BLaER1 (cell line): ENCODE results near the gene RABGEF1.
"Not testable (repeated sequence)": the region's sequence is repeated elsewhere in the genome, so short reads cannot be mapped to it uniquely, and the experiment has no call there.

Source experiments
- H3K27ac ChIP-seq: shearing (Covaris generic); formaldehyde crosslinking; 2 replicates; pipeline ENCODE4 v1.8.1; 2022
- H3K27me3 ChIP-seq: shearing (Covaris generic); formaldehyde crosslinking; 2 replicates; pipeline ENCODE4 v1.8.1; 2022
- H3K36me3 ChIP-seq: shearing (Covaris generic); formaldehyde crosslinking; 2 replicates; pipeline ENCODE4 v1.8.1; 2022
- H3K4me1 ChIP-seq: shearing (Covaris generic); formaldehyde crosslinking; 2 replicates; pipeline ENCODE4 v1.8.1; 2022
- H3K4me2 ChIP-seq: shearing (Covaris generic); formaldehyde crosslinking; 2 replicates; pipeline ENCODE4 v1.8.1; 2022
- H3K4me3 ChIP-seq: shearing (Covaris generic); formaldehyde crosslinking; 2 replicates; pipeline ENCODE4 v1.8.1; 2022
- H3K9ac ChIP-seq: shearing (Covaris generic); formaldehyde crosslinking; 2 replicates; pipeline ENCODE4 v1.8.1; 2022
- H3K9me3 ChIP-seq: shearing (Covaris generic); formaldehyde crosslinking; 2 replicates; pipeline ENCODE4 v1.8.1; 2022
- H4K20me1 ChIP-seq: shearing (Covaris generic); formaldehyde crosslinking; 2 replicates; pipeline ENCODE4 v1.8.1; 2022
- Cebpa-rat ChIP-seq: shearing (Covaris generic); IDR thresholded peaks from 2 replicates; pipeline ENCODE4 v1.8.1; 2022

The RABGEF1 gene

DNA sequence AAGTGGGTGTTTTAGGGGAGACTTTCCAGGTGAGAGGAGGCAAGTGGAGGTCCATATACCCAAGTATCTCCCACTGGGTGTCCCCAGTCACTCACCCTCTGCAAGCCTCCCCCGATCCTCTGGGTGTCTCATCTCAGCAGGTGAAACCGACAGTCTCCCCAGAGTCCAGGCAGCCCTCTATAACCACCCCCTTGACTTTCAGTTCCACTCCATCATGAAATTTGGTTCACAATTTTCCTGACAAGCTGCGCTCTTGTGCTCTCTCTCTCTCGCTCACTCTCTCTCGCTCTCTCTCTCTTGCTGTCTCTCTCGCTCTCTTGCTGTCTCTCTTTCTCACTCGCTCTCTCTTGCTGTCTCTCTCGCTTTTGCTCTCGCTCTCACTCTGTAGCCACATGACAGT is 8.1 kb upstream of the RABGEF1 start:
- H3K27ac ChIP-seq, result no peak overlapping the region
- peaks cover 16% of the 10 kb centered on the region for H4K20me1 ChIP-seq
- peaks cover 15% of the 10 kb centered on the region for H3K9me3 ChIP-seq
- no peak overlapping the region for H3K9ac ChIP-seq
- no peak overlapping the region for H3K4me3 ChIP-seq
- H3K4me1 ChIP-seq, result no peaks in the 10 kb centered on the region
- no peaks in the 10 kb centered on the region for H3K27me3 ChIP-seq
- H3K4me2 ChIP-seq, result no peak overlapping the region
- H3K36me3 ChIP-seq, result peaks cover 66% of the 10 kb centered on the region
- no peak for TF ChIP-seq Cebpa-rat

DNA sequence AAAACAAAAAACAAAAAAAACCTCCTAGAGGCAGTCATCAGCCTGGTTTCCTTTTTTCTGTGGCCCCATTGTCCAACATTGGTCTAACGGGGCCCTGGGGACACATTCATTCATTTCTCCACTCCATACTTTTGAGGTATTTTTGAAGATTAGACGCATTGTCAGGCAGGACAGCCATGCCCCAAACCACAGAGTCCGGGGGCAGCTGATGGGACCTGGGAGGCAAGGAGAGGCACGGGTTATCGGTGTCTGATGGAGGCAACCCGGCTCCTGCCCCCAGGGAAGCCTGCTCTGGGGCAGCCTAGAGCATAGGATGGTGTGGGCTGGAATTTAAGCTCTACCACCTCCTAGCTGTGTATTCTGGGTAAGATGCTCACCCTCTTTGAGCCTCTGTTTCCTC is 6.5 kb upstream of the RABGEF1 start:
- H4K20me1 ChIP-seq, result peaks cover 12% of the 10 kb centered on the region
- no peak overlapping the region for H3K9ac ChIP-seq
- no peak overlapping the region for H3K4me3 ChIP-seq
- H3K4me1 ChIP-seq, result peaks cover 2% of the 10 kb centered on the region; the same call in 1 of the 2 replicates
- no peaks in the 10 kb centered on the region for H3K27me3 ChIP-seq
- no peak overlapping the region for H3K27ac ChIP-seq
- no peak for TF ChIP-seq Cebpa-rat
- H3K4me2 ChIP-seq, result no peak overlapping the region
- peaks cover 56% of the 10 kb centered on the region for H3K36me3 ChIP-seq
- peaks cover 15% of the 10 kb centered on the region for H3K9me3 ChIP-seq

DNA sequence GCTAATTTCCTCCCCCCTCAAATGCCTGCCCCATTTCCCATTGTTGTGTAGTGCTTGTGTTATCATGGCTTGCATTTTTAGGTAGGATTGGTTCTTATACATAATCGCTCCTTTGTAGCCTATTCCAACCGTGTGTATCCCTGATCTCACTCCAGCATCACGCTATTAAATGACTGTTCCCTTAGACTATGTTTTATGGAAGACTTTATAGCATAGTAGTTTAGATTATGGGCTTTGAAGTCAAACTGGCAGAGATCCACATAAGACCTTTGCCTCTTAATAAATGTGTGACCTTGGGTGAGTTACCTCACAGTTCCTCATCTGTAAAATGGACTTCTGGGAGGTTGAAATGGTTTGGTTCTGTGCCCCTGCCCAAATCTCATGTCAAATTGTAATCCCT is 5.4 kb upstream of the RABGEF1 start:
- no peak overlapping the region for H3K4me2 ChIP-seq
- H3K4me1 ChIP-seq, result peaks cover 12% of the 10 kb centered on the region
- H3K4me3 ChIP-seq, result no peak overlapping the region
- H3K9ac ChIP-seq, result no peak overlapping the region
- no peaks in the 10 kb centered on the region for H3K27me3 ChIP-seq
- H3K36me3 ChIP-seq, result peaks cover 48% of the 10 kb centered on the region
- peaks cover 15% of the 10 kb centered on the region for H3K9me3 ChIP-seq
- H4K20me1 ChIP-seq, result peaks cover 6% of the 10 kb centered on the region
- no peak for TF ChIP-seq Cebpa-rat
- H3K27ac ChIP-seq, result no peak overlapping the region

DNA sequence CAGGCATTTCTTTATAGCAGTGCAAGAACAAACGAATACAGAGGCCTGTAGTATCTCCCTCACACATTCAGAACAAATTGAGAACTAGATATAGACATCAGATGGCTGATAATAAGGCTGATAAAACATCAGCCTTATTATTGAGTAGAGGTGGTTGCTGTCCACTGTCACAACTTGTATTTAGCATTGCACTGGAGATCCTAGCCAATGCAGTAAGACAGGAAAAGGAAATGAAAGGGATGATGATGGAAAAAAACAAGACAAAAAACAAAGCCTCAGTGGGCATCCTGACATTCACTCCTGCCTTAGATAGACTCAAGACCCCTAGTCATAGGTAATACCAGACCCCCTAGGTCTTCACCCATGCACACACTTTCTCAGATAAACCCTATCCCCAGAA is 4.7 kb upstream of the RABGEF1 start:
- Histone ChIP-seq H3K27ac (no peak overlapping the region), H4K20me1 (peaks cover 6% of the 10 kb centered on the region), H3K9me3 (peaks cover 15% of the 10 kb centered on the region), H3K36me3 (peaks cover 41% of the 10 kb centered on the region), H3K27me3 (no peaks in the 10 kb centered on the region), H3K9ac (no peak overlapping the region), H3K4me1 (peaks cover 12% of the 10 kb centered on the region), H3K4me2 (no peak overlapping the region), H3K4me3 (no peak overlapping the region)
- TF ChIP-seq Cebpa-rat, result no peak

DNA sequence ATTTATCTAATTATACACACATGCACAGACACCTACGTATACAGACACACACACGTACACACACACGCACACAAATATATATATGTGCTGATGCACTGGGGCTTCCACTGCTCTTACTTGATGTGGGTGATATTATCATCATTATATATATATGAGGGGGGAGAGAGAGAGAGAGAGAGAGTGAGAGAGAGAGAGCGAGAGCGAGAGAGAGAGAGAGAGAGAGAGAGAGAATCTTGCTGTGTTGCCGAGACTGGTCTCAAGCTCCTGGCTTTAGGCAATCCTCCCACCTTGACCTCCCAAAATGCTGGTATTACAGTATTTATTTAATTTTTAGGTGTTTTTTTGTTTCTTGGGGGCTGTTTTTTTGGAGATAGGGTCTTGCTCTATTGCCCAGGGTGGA is 3.6 kb upstream of the RABGEF1 start:
- no peak overlapping the region for H3K4me2 ChIP-seq
- TF ChIP-seq Cebpa-rat, result no peak
- H3K9ac ChIP-seq, result no peak overlapping the region
- H3K4me1 ChIP-seq, result peaks cover 18% of the 10 kb centered on the region
- no peak overlapping the region for H3K27ac ChIP-seq
- H3K9me3 ChIP-seq, result peaks cover 15% of the 10 kb centered on the region
- H3K27me3 ChIP-seq, result no peaks in the 10 kb centered on the region
- H4K20me1 ChIP-seq, result peaks cover 15% of the 10 kb centered on the region
- H3K4me3 ChIP-seq, result no peak overlapping the region
- peaks cover 37% of the 10 kb centered on the region for H3K36me3 ChIP-seq

DNA sequence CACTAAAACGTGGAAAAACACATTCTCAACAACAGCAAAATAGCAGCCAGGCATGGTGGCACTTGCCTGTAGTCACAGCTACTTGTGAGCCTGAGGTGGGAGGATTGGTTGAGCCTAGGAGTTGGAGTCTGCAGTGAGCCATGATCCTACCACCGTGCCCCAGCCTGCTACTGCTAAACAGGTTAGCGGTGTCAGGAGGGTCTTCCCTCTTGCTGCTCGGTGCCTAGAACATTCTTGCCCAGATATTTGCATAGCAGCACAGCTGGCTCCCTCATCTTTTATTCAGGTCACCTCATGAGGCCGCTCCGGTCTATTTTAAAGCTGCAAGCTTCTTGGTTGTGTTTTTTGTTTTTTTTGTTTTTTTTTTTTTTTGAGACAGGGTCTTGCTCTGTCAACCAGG is 2.9 kb upstream of the RABGEF1 start:
- Histone ChIP-seq H3K9ac (no peak overlapping the region), H3K36me3 (peaks cover 37% of the 10 kb centered on the region), H4K20me1 (peaks cover 18% of the 10 kb centered on the region), H3K9me3 (peaks cover 15% of the 10 kb centered on the region), H3K27me3 (no peaks in the 10 kb centered on the region), H3K4me2 (no peak overlapping the region), H3K27ac (no peak overlapping the region), H3K4me1 (peaks cover 25% of the 10 kb centered on the region), H3K4me3 (no peak overlapping the region)
- TF ChIP-seq Cebpa-rat, result no peak

DNA sequence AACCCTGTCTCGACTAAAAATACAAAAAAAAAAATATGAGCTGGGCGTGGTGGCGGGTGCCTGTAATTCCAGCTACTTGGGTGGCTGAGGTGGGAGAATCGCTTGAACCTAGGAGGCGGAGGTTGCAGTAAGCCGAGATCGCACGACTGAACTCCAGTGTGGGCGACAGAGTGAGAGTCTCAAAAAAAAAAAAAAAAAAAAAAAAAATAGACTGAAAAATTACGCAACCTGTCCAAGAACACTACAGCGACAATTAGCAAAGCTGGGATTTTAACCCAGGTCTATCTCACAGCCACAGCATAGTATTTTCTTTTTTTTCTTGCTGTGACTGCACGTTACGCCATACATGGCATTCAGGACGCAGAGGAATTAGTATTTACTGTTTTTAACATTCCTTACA is 1.1 kb upstream of the RABGEF1 start:
- Histone ChIP-seq H3K9ac (peak overlapping the region; percentile 89), H3K36me3 (peaks cover 24% of the 10 kb centered on the region), H3K4me2 (peak overlapping the region; percentile 94), H3K27me3 (no peaks in the 10 kb centered on the region), H3K4me1 (peaks cover 35% of the 10 kb centered on the region), H3K4me3 (peak overlapping the region; percentile 87), H3K9me3 (peaks cover 15% of the 10 kb centered on the region), H4K20me1 (peaks cover 35% of the 10 kb centered on the region), H3K27ac (peak overlapping the region; percentile 89; the same call in 1 of the 2 replicates)
- peak; percentile 74; the same call in 1 of the 2 replicates for TF ChIP-seq Cebpa-rat

DNA sequence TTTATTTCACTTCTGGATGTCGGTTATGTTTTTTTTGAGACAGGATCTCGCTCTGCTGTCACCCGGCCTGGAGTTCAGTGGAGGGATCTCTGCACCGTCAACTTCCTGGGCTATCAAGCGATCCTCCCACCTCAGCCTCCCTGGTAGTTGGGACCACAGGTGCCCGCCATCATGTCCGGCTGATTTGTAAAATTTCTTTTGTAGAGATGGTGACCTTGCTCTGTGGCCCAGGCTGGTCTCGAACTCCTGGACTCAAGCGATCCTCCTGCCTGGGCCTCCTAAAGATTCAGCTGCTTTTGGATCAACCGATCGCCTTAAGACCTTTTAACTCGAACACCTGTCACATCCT is 606 bp upstream of the RABGEF1 start:
- peaks cover 15% of the 10 kb centered on the region for H3K9me3 ChIP-seq
- peak overlapping the region; percentile 94 for H3K4me2 ChIP-seq
- H3K27me3 ChIP-seq, result no peaks in the 10 kb centered on the region
- H3K36me3 ChIP-seq, result peaks cover 20% of the 10 kb centered on the region
- peak overlapping the region; percentile 89 for H3K9ac ChIP-seq
- peak overlapping the region; percentile 89 for H3K27ac ChIP-seq
- no peak for TF ChIP-seq Cebpa-rat
- H3K4me1 ChIP-seq, result peaks cover 35% of the 10 kb centered on the region
- peak overlapping the region; percentile 87 for H3K4me3 ChIP-seq
- peaks cover 40% of the 10 kb centered on the region for H4K20me1 ChIP-seq

DNA sequence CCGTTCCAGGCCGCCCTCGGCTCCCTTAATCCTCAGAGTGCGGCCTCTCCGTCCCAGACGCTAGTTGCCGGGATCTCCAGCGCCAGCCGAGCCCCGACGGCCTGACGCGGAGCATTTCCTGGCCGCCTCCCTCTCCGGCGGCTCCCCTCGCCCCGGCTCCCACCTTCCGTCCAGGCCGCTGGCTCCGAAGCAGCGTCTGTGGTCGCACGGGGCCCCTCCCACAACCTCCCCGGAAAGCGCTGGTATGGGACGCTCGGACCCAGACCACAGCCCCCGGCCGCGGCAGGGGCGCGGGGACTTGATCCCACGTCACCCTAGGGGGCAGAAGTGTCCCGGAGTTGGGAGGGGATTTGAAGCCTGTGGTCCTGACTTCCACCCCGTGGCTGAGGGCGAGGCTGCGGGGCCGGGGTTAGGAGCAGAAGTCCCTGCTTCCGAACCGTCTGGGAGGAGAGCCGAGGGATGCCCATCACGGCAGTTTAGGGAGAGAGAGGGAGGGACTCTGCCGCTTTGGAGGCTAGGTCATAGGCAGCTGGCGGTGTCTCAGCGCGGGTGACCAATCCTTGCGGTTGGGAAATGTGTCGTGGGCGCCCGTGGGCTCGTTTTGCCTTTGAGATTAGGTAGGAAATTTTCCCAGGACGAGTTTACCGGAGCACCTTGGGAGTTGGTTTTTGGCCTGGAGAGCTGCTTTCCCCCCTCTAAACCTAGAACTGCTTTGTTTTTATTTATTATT is 612 bp downstream of the RABGEF1 start:
- peaks cover 52% of the 10 kb centered on the region for H4K20me1 ChIP-seq
- peaks cover 35% of the 10 kb centered on the region for H3K4me1 ChIP-seq
- H3K4me2 ChIP-seq, result peak overlapping the region; percentile 94
- peak overlapping the region; percentile 89 for H3K9ac ChIP-seq
- H3K27ac ChIP-seq, result peak overlapping the region; percentile 89
- peaks cover 11% of the 10 kb centered on the region for H3K36me3 ChIP-seq
- not testable (repeated sequence) for H3K9me3 ChIP-seq, H3K27me3 ChIP-seq
- H3K4me3 ChIP-seq, result peak overlapping the region; percentile 87

DNA sequence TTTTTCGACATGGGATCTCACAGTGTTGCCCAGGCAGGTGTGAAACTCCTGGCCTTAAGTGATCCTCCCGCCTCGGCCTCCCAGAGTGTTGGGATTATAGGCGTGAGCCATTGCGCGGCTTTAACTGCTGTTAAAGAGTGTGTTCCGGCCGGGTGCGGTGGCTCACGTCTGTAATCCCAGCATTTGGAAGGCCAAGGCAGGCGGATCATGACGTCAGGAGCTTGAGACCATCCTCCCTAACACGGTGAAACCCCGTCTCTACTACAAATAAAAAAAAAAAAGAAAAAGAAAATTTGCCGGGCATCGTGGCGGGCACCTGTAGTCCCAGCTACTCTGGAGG is 1.1 kb downstream of the RABGEF1 start:
- H3K27me3 ChIP-seq, result no peaks in the 10 kb centered on the region
- H3K36me3 ChIP-seq, result peaks cover 6% of the 10 kb centered on the region
- peak overlapping the region; percentile 94 for H3K4me2 ChIP-seq
- H3K4me1 ChIP-seq, result peaks cover 40% of the 10 kb centered on the region
- peak overlapping the region; percentile 89 for H3K9ac ChIP-seq
- peak overlapping the region; percentile 87 for H3K4me3 ChIP-seq
- H3K27ac ChIP-seq, result peak overlapping the region; percentile 89
- no peak for TF ChIP-seq Cebpa-rat
- peaks cover 2% of the 10 kb centered on the region; the same call in 1 of the 2 replicates for H3K9me3 ChIP-seq
- H4K20me1 ChIP-seq, result peaks cover 57% of the 10 kb centered on the region

DNA sequence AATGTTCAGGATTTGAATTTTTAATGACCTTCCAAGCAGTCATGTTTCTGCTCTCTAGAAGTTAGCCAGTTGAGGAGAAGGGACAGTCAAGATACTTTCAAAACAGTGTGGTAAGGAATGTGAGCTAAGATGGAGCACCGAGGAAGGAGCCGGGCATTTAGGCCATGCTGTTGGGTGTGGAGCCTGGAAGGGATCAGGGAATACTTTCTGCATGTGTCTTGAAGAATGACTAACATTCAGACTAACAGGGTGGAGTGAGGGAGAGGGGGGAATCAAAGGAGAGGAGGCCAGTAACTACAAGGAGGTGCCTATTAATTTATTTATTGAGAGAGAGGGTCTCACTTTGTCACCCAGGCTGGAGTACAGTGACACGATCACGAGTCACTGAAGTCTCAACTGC is 1.8 kb downstream of the RABGEF1 start:
- H3K27me3 ChIP-seq, H3K4me3 ChIP-seq, H3K27ac ChIP-seq, H3K9me3 ChIP-seq, H3K9ac ChIP-seq, H3K36me3 ChIP-seq: not testable (repeated sequence)
- H3K4me2 ChIP-seq, result 0 out of 2 replicates have a peak overlapping the region, but pooled peaks have one; percentile 17
- peaks cover 63% of the 10 kb centered on the region for H4K20me1 ChIP-seq
- H3K4me1 ChIP-seq, result peaks cover 46% of the 10 kb centered on the region
